Measurements from ENCODE around the gene IPCEF1. TPM values are rescaled to one million over a fixed set of nuclear protein-coding genes. Genes with fewer than 3 reads are reported as not detected.

IPCEF1 gene
- not detected in 2 replicates for total RNA-seq (2012; rRNA removed)

GRCh38 chr6:154356690-154357089 lies at the start of gene IPCEF1:
Gene IPCEF1, minus strand, starts transcription at chr6:154356803. Its CDS starts 90,856 bp downstream, at chr6:154265947.
- Histone ChIP-seq H3K4me1 (ENCODE audit: control insufficient read depth, insufficient read depth, low read length) (no peaks in the 10 kb centered on the region), H3K27me3 (ENCODE audit: control insufficient read depth, insufficient read depth, low read length) (peaks cover 14% of the 10 kb centered on the region), H3K4me3 (ENCODE audit: low read length) (no peak within 1 kb of the TSS), H3K9ac (ENCODE audit: low read depth, low read length) (no peak within 1 kb of the TSS), H3K4me2 (ENCODE audit: low read length) (no peak within 1 kb of the TSS), H3K36me3 (ENCODE audit: insufficient read depth, low read length) (no peaks in the 10 kb centered on the region), H3K9me3 (replicated peaks; ENCODE audit: low read length) (no peaks in the 10 kb centered on the region)

- no peak overlapping the region for H3K9ac ChIP-seq (ENCODE audit: low read depth, low read length)
- no peak overlapping the region for H3K4me2 ChIP-seq (ENCODE audit: low read length)
- no peaks in the 10 kb centered on the region for H3K27me3 ChIP-seq (ENCODE audit: control insufficient read depth, insufficient read depth, low read length)
- H3K4me3 ChIP-seq (ENCODE audit: low read length) = no peak overlapping the region
- no peaks in the 10 kb centered on the region for H3K9me3 ChIP-seq (replicated peaks; ENCODE audit: low read length)
- H3K4me1 ChIP-seq (ENCODE audit: control insufficient read depth, insufficient read depth, low read length) = peaks cover 51% of the 10 kb centered on the region
- H3K36me3 ChIP-seq (ENCODE audit: insufficient read depth, low read length) = peaks cover 4% of the 10 kb centered on the region
These were observed 49.7 kb upstream of the IPCEF1 start for GRCh38 chr6:154406301-154406700.

- peak overlapping the region; percentile 40 for H3K9ac ChIP-seq (ENCODE audit: low read depth, low read length)
- peaks cover 4% of the 10 kb centered on the region for H3K36me3 ChIP-seq (ENCODE audit: insufficient read depth, low read length)
- H3K4me3 ChIP-seq (ENCODE audit: low read length) = peak overlapping the region; percentile 44
- H3K4me1 ChIP-seq (ENCODE audit: control insufficient read depth, insufficient read depth, low read length) = peaks cover 40% of the 10 kb centered on the region
- no peaks in the 10 kb centered on the region for H3K9me3 ChIP-seq (replicated peaks; ENCODE audit: low read length)
- H3K4me2 ChIP-seq (ENCODE audit: low read length) = peak overlapping the region; percentile 80
- no peaks in the 10 kb centered on the region for H3K27me3 ChIP-seq (ENCODE audit: control insufficient read depth, insufficient read depth, low read length)
These were observed 48.3 kb upstream of the IPCEF1 start for GRCh38 chr6:154404791-154405400.

- H3K4me3 ChIP-seq (ENCODE audit: low read length) = no peak overlapping the region
- H3K9ac ChIP-seq (ENCODE audit: low read depth, low read length) = no peak overlapping the region
- H3K4me1 ChIP-seq (ENCODE audit: control insufficient read depth, insufficient read depth, low read length) = peaks cover 39% of the 10 kb centered on the region
- H3K36me3 ChIP-seq (ENCODE audit: insufficient read depth, low read length) = peaks cover 4% of the 10 kb centered on the region
- H3K9me3 ChIP-seq (replicated peaks; ENCODE audit: low read length) = no peaks in the 10 kb centered on the region
- peak overlapping the region; percentile 48 for H3K4me2 ChIP-seq (ENCODE audit: low read length)
- no peaks in the 10 kb centered on the region for H3K27me3 ChIP-seq (ENCODE audit: control insufficient read depth, insufficient read depth, low read length)
These were observed 47.2 kb upstream of the IPCEF1 start for GRCh38 chr6:154403788-154404187.

- Histone ChIP-seq H3K27me3 (ENCODE audit: control insufficient read depth, insufficient read depth, low read length) (no peaks in the 10 kb centered on the region), H3K4me3 (ENCODE audit: low read length) (no peak overlapping the region), H3K4me2 (ENCODE audit: low read length) (no peak overlapping the region), H3K4me1 (ENCODE audit: control insufficient read depth, insufficient read depth, low read length) (peaks cover 35% of the 10 kb centered on the region), H3K9ac (ENCODE audit: low read depth, low read length) (no peak overlapping the region), H3K9me3 (replicated peaks; ENCODE audit: low read length) (no peaks in the 10 kb centered on the region), H3K36me3 (ENCODE audit: insufficient read depth, low read length) (peaks cover 4% of the 10 kb centered on the region)
These were observed 45.6 kb upstream of the IPCEF1 start for GRCh38 chr6:154402081-154402780.

DNA sequence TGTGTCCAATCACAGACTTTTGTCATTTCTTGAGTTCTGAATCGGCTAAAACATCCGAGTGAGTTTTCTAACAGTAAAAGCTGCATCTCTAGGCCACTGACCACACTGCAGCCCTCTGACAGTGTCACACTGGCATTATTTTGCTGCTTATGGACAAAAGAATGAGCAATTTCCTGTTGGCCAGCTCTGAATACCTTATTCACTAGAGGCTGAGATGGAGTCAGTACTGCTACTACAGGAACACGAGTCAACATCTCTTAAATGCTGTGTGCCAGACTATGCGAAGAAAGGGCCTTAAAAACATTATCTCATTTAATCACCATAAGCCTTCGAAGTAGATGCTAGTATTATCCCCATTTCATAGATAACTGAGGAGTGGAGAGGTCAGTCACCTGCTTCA lies 42.5 kb upstream of the IPCEF1 start:
- H3K9me3 ChIP-seq (replicated peaks; ENCODE audit: low read length) = no peaks in the 10 kb centered on the region
- peaks cover 7% of the 10 kb centered on the region for H3K27me3 ChIP-seq (ENCODE audit: control insufficient read depth, insufficient read depth, low read length)
- no peak overlapping the region for H3K4me3 ChIP-seq (ENCODE audit: low read length)
- no peak overlapping the region for H3K9ac ChIP-seq (ENCODE audit: low read depth, low read length)
- H3K4me1 ChIP-seq (ENCODE audit: control insufficient read depth, insufficient read depth, low read length) = peaks cover 19% of the 10 kb centered on the region
- H3K4me2 ChIP-seq (ENCODE audit: low read length) = no peak overlapping the region
- H3K36me3 ChIP-seq (ENCODE audit: insufficient read depth, low read length) = no peaks in the 10 kb centered on the region

GRCh38 chr6:154397491-154398195 lies 41.0 kb upstream of the IPCEF1 start:
- Histone ChIP-seq H3K4me2 (ENCODE audit: low read length) (no peak overlapping the region), H3K4me1 (ENCODE audit: control insufficient read depth, insufficient read depth, low read length) (peaks cover 10% of the 10 kb centered on the region), H3K4me3 (ENCODE audit: low read length) (no peak overlapping the region), H3K9me3 (replicated peaks; ENCODE audit: low read length) (no peaks in the 10 kb centered on the region), H3K27me3 (ENCODE audit: control insufficient read depth, insufficient read depth, low read length) (peaks cover 8% of the 10 kb centered on the region), H3K36me3 (ENCODE audit: insufficient read depth, low read length) (no peaks in the 10 kb centered on the region), H3K9ac (ENCODE audit: low read depth, low read length) (no peak overlapping the region)

DNA sequence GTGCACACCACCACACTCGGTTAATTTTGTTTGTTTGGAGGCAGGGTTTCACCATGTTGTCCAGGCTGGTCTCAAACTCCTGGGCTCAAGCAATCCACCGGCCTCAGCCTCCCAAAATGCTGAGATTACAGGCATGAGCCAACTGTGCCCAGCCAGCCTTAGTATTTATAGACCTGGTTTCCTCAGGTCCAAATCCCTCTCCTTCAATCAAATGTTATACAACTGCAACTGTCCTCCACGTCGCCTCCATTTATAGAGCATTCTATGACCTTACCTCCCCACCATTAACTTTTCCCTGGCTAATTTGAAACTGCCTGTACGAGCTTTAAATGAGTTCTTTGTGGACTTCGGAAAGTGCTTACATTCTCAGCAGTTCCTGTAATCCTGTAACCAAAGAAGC lies 39.3 kb upstream of the IPCEF1 start:
- H3K9me3 ChIP-seq (replicated peaks; ENCODE audit: low read length) = no peaks in the 10 kb centered on the region
- H3K4me3 ChIP-seq (ENCODE audit: low read length) = no peak overlapping the region
- H3K9ac ChIP-seq (ENCODE audit: low read depth, low read length) = no peak overlapping the region
- H3K36me3 ChIP-seq (ENCODE audit: insufficient read depth, low read length) = no peaks in the 10 kb centered on the region
- H3K27me3 ChIP-seq (ENCODE audit: control insufficient read depth, insufficient read depth, low read length) = peaks cover 14% of the 10 kb centered on the region
- no peak overlapping the region for H3K4me2 ChIP-seq (ENCODE audit: low read length)
- peaks cover 10% of the 10 kb centered on the region for H3K4me1 ChIP-seq (ENCODE audit: control insufficient read depth, insufficient read depth, low read length)

DNA sequence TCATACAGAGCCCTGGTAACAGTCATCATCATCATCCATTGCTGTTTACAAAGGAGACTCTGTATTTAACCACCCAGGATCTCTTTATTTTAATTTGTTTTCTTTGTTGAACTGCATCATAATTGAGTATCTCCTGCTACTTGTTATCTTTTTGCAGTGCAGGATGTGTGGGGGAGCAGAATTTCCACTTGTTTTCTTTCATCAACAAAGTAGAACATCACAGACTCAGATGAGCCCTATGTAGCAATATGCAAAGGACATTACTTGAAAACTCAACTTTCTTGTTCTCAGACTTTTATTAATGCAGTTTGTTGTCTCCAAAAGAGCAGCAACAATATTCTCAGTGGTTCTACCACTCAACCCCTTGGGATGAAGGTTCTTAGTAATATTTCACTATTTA lies 38.7 kb upstream of the IPCEF1 start:
- H3K9me3 ChIP-seq (replicated peaks; ENCODE audit: low read length) = no peaks in the 10 kb centered on the region
- no peak overlapping the region for H3K4me2 ChIP-seq (ENCODE audit: low read length)
- H3K36me3 ChIP-seq (ENCODE audit: insufficient read depth, low read length) = no peaks in the 10 kb centered on the region
- H3K4me1 ChIP-seq (ENCODE audit: control insufficient read depth, insufficient read depth, low read length) = peaks cover 11% of the 10 kb centered on the region
- H3K4me3 ChIP-seq (ENCODE audit: low read length) = no peak overlapping the region
- peaks cover 14% of the 10 kb centered on the region for H3K27me3 ChIP-seq (ENCODE audit: control insufficient read depth, insufficient read depth, low read length)
- no peak overlapping the region for H3K9ac ChIP-seq (ENCODE audit: low read depth, low read length)

DNA sequence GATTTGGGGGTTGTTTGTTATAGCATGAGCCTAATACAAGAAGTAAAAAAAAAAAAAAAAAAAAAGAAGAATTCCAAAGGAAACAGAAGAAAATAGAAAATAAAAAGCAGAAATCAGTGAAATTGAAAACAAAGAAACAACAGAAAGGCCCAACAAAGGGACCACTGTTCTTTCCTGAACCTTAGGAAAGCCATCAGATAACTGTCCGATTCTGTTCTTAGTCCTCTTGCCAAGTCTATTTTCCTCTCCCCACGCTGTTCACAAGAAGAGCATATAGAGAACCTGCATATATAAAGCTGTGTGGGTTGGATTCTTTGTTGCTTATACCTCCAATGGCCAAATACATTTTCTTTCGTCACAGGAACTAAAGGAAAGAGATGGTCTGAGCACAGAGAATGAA lies 38.0 kb upstream of the IPCEF1 start:
- H3K4me3 ChIP-seq (ENCODE audit: low read length) = no peak overlapping the region

GRCh38 chr6:154390034-154390433 lies 33.4 kb upstream of the IPCEF1 start:
- Histone ChIP-seq H3K4me1 (ENCODE audit: control insufficient read depth, insufficient read depth, low read length) (peaks cover 19% of the 10 kb centered on the region), H3K4me2 (ENCODE audit: low read length) (no peak overlapping the region), H3K9me3 (replicated peaks; ENCODE audit: low read length) (no peaks in the 10 kb centered on the region), H3K27me3 (ENCODE audit: control insufficient read depth, insufficient read depth, low read length) (peaks cover 24% of the 10 kb centered on the region), H3K36me3 (ENCODE audit: insufficient read depth, low read length) (no peaks in the 10 kb centered on the region), H3K9ac (ENCODE audit: low read depth, low read length) (no peak overlapping the region), H3K4me3 (ENCODE audit: low read length) (no peak overlapping the region)

More for the DNA sequence above, 38.0 kb upstream of the IPCEF1 start:
- Histone ChIP-seq H3K36me3 (ENCODE audit: insufficient read depth, low read length) (no peaks in the 10 kb centered on the region), H3K9ac (ENCODE audit: low read depth, low read length) (no peak overlapping the region), H3K9me3 (replicated peaks; ENCODE audit: low read length) (no peaks in the 10 kb centered on the region), H3K4me1 (ENCODE audit: control insufficient read depth, insufficient read depth, low read length) (peaks cover 14% of the 10 kb centered on the region), H3K4me2 (ENCODE audit: low read length) (no peak overlapping the region), H3K27me3 (ENCODE audit: control insufficient read depth, insufficient read depth, low read length) (peaks cover 14% of the 10 kb centered on the region)

All from skeletal muscle satellite cell (primary cell).